GM12874 (cell line): ENCODE results near the gene TLR1.

Experiments used
- TF ChIP-seq, protein P1 (sequence below): IDR thresholded peaks from 2 replicates; pipeline ENCODE4 v1.5.1; 2011; ENCODE audit warnings: low read depth, mild to moderate bottlenecking, control low read depth, low read length, moderate library complexity; ENCODE audit not compliant: insufficient read depth

Gene TLR1

DNA sequence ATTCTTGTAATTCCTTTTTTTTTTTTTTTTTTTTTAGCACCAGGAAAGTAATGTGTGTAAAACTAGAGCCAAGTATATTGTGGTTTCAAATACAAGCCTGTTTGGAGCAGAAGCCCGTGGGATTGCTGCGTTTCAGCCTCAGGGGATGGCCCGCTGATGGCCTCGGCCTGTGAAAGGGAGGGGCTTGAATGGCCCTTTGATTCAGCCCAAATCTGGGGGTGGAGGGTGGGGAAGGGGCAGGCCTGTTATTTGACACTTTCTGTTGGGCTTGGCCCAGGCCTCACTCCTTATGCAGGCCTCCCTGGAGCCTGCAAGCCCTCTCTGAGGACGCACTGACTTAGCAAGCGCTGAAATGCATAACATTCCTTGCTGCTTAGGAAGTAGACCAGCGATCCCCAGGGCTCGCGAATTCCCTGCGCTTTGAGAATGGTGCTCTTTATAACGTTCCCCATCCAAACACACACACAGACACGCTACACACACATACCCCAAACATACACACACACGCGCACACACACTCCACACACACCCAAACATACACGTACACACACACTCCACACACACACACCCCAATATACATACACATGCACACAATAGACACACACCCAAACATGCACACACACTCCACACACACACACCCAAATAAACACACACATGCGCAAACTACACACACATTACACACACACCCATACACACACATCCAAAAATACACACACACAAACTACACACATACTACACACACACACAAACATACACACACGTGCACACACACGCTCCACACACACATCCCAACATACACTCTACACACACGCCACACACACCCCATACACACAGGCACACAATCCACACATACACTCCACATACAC is 51.4 kb downstream of the TLR1 start:
- TF ChIP-seq, protein P1, sequence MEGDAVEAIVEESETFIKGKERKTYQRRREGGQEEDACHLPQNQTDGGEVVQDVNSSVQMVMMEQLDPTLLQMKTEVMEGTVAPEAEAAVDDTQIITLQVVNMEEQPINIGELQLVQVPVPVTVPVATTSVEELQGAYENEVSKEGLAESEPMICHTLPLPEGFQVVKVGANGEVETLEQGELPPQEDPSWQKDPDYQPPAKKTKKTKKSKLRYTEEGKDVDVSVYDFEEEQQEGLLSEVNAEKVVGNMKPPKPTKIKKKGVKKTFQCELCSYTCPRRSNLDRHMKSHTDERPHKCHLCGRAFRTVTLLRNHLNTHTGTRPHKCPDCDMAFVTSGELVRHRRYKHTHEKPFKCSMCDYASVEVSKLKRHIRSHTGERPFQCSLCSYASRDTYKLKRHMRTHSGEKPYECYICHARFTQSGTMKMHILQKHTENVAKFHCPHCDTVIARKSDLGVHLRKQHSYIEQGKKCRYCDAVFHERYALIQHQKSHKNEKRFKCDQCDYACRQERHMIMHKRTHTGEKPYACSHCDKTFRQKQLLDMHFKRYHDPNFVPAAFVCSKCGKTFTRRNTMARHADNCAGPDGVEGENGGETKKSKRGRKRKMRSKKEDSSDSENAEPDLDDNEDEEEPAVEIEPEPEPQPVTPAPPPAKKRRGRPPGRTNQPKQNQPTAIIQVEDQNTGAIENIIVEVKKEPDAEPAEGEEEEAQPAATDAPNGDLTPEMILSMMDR: no peak

- TF ChIP-seq, protein P1: no peak
These were observed 52.1 kb downstream of the TLR1 start for GRCh38 chr4:38752372-38752940.

GRCh38 chr4:38751341-38752010 is 53.1 kb downstream of the TLR1 start:
- TF ChIP-seq, protein P1: no peak

DNA sequence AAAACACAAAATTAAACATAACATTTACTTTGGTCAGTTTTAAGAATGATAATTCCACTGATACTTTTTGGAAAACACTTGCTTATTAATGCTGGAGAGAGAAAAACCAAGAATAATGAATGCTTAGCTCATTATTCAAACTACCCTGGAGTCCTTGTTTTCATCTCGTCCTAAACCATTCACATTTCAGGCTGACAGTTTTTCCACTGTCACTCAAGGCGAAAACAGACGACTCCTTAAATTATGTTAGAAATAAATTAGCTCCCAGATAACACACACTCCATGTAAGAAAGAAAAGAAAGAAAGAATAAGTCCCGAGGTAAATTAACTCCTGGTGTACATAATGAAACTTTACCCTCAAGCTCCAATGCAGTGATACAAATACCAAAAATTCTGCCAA is 55.3 kb downstream of the TLR1 start:
- TF ChIP-seq, protein P1: no peak

- TF ChIP-seq, protein P1: no peak
These were observed 57.0 kb downstream of the TLR1 start for GRCh38 chr4:38747629-38748028.
